HepG2 (cell line): ENCODE results near the gene EMC9. TPM values are rescaled to one million over a fixed set of nuclear protein-coding genes. Genes with fewer than 3 reads are reported as not detected.

Source experiments
- CCDC6 ChIP-seq: sonication (generic); formaldehyde crosslinking; IDR thresholded peaks from 2 replicates; pipeline ENCODE4 v1.8.1; 2022; ENCODE audit warnings: mild to moderate bottlenecking, missing genetic modification reagents, moderate library complexity
- EED ChIP-seq: sonication (generic); formaldehyde crosslinking; IDR thresholded peaks from 2 replicates; pipeline ENCODE4 v1.5.0; 2020; ENCODE audit warnings: mild to moderate bottlenecking, missing genetic modification reagents
- MATR3 ChIP-seq: sonication (generic); formaldehyde crosslinking; IDR thresholded peaks from 2 replicates; pipeline ENCODE4 v1.4.0; 2020; ENCODE audit warnings: missing genetic modification reagents
- MED1 ChIP-seq: sonication (generic); formaldehyde crosslinking; IDR thresholded peaks from 2 replicates; pipeline ENCODE4 v1.4.0; 2020; ENCODE audit warnings: missing genetic modification reagents
- NFKBIZ ChIP-seq: IDR thresholded peaks from 2 replicates; pipeline ENCODE4 v1.6.1; 2018; ENCODE audit warnings: missing genetic modification reagents, missing compliant biosample characterization
- ONECUT2 ChIP-seq: sonication (generic); formaldehyde crosslinking; IDR thresholded peaks from 2 replicates; pipeline ENCODE4 v1.4.0; 2020; ENCODE audit warnings: missing genetic modification reagents
- PITX1 ChIP-seq: sonication (generic); formaldehyde crosslinking; IDR thresholded peaks from 2 replicates; pipeline ENCODE4 v1.5.1; 2020; ENCODE audit warnings: mild to moderate bottlenecking, missing genetic modification reagents
- RNF2 ChIP-seq: fragments of 450-650 bp; conservative IDR thresholded peaks from 2 replicates; pipeline ENCODE4 v1.6.1; 2016; ENCODE audit warnings: low read depth
- SIN3B ChIP-seq: fragments of 150-350 bp; IDR thresholded peaks from 2 replicates; pipeline ENCODE4 v1.6.1; 2014; ENCODE audit warnings: low read length
- ZFP82 ChIP-seq: sonication (generic); formaldehyde crosslinking; IDR thresholded peaks from 2 replicates; pipeline ENCODE4 v1.5.1; 2020; ENCODE audit warnings: mild to moderate bottlenecking, missing genetic modification reagents, borderline replicate concordance
- ZFY ChIP-seq: sonication (generic); formaldehyde crosslinking; IDR thresholded peaks from 2 replicates; pipeline ENCODE4 v1.4.0; 2020; ENCODE audit warnings: missing genetic modification reagents
- polyA plus RNA-seq, 8 experiments: library from polyadenylated mRNA; depleted of rRNA in 3 of 8; stranded (reverse) in 7 of 8; unstranded in 1 of 8; fragments of >200 nt; fragmentation: Illumina TruSeq in 4 of 8; extraction: Trizol in 4 of 8; gene quantifications; 2 replicates each; pipeline versions ENCODE4 v1.2.1 to v1.2.3, GENCODE V29; 2011 to 2016; ENCODE audit warnings: low read depth in 4 of 8, missing spikeins in 1 of 8, mixed read lengths in 1 of 8; ENCODE audit not compliant: insufficient read depth in 1 of 8
- total RNA-seq, 5 experiments: library from RNA; depleted of rRNA; stranded (reverse); fragments of >200 nt; fragmentation: Illumina TruSeq; extraction: Trizol; gene quantifications; 2 replicates each; pipeline ENCODE4 v1.2.3, GENCODE V29; 2016; ENCODE audit warnings: low read depth in 1 of 5
- TF ChIP-seq, protein P1 (sequence below): IDR thresholded peaks from 2 replicates; pipeline ENCODE4 v1.6.1; 2016; ENCODE audit warnings: control low read depth
- TF ChIP-seq, protein P2 (sequence below): sonication (generic); formaldehyde crosslinking; IDR thresholded peaks from 2 replicates; pipeline ENCODE4 v1.4.0; 2020; ENCODE audit warnings: mild to moderate bottlenecking, missing genetic modification reagents, borderline replicate concordance
- TF ChIP-seq, protein P3 (sequence below): sonication (generic); formaldehyde crosslinking; IDR thresholded peaks from 2 replicates; pipeline ENCODE4 v1.4.0; 2020; ENCODE audit warnings: missing genetic modification reagents
- TF ChIP-seq, protein P4 (sequence below): IDR thresholded peaks from 2 replicates; pipeline ENCODE4 v1.6.1; 2012; ENCODE audit warnings: low read depth, low read length, improper control_type of control experiment
- TF ChIP-seq, protein P5 (sequence below): sonication (generic); formaldehyde crosslinking; IDR thresholded peaks from 2 replicates; pipeline ENCODE4 v1.9.0; 2021; ENCODE audit warnings: missing genetic modification reagents, borderline replicate concordance
- TF ChIP-seq, protein P6 (sequence below): sonication (generic); formaldehyde crosslinking; IDR thresholded peaks from 2 replicates; pipeline ENCODE4 v1.5.1; 2020; ENCODE audit warnings: missing genetic modification reagents, mild to moderate bottlenecking, borderline replicate concordance
- TF ChIP-seq, protein P7 (sequence below): sonication (generic); formaldehyde crosslinking; IDR thresholded peaks from 2 replicates; pipeline ENCODE4 v1.4.0; 2020; ENCODE audit warnings: missing genetic modification reagents

The EMC9 gene
- total and polyA plus RNA-seq, 2 of the 13 experiments (the other 11 are each of a cell fraction or from before 2014, with no cell fraction given): 60.5 to 78.7 TPM

DNA sequence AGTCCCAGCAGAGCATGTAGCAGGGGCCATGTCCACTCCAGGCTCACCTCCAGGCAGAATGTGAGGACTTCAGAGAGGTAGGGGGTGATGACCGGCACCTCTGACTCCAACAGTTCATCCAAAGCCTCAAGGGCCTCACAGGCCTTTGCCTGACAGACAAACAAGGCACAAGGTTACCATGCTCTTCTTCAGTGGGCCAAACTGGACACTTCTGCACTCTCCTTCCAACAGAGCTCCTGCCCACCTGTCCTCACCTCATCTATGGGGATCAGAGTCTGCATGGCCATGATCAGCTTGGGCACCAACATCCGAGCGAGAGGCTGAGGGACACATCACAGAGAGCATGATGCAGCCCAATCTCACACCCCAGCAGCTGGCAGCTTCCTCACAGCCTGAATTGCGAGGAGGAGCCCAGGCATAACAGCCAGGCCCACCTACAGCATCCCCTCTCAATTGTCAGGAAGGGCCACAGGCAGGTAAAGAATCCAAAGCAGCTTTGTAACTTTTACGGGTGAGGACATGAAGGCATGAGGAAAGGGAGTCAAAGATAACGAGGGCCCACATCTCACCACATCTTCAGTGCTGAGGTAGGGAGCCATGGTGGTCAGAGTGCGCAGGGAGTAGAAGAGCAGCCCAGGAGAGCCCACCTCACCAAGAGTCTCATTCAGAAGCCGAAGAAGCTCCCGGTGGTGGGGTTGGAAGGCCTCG is 45.6 kb upstream of the EMC9 start (continued):
- no peak for TF ChIP-seq CCDC6 (CRISPR knock-in tag)
- TF ChIP-seq, protein P1, sequence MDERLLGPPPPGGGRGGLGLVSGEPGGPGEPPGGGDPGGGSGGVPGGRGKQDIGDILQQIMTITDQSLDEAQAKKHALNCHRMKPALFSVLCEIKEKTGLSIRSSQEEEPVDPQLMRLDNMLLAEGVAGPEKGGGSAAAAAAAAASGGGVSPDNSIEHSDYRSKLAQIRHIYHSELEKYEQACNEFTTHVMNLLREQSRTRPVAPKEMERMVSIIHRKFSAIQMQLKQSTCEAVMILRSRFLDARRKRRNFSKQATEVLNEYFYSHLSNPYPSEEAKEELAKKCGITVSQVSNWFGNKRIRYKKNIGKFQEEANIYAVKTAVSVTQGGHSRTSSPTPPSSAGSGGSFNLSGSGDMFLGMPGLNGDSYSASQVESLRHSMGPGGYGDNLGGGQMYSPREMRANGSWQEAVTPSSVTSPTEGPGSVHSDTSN (CRISPR knock-in tag): no peak
- TF ChIP-seq, protein P2, sequence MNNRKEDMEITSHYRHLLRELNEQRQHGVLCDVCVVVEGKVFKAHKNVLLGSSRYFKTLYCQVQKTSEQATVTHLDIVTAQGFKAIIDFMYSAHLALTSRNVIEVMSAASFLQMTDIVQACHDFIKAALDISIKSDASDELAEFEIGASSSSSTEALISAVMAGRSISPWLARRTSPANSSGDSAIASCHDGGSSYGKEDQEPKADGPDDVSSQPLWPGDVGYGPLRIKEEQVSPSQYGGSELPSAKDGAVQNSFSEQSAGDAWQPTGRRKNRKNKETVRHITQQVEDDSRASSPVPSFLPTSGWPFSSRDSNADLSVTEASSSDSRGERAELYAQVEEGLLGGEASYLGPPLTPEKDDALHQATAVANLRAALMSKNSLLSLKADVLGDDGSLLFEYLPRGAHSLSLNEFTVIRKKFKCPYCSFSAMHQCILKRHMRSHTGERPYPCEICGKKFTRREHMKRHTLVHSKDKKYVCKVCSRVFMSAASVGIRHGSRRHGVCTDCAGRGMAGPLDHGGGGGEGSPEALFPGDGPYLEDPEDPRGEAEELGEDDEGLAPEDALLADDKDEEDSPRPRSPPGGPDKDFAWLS (CRISPR knock-in tag): no peak
- no peak for TF ChIP-seq ZFY (CRISPR knock-in tag)
- TF ChIP-seq, protein P3, sequence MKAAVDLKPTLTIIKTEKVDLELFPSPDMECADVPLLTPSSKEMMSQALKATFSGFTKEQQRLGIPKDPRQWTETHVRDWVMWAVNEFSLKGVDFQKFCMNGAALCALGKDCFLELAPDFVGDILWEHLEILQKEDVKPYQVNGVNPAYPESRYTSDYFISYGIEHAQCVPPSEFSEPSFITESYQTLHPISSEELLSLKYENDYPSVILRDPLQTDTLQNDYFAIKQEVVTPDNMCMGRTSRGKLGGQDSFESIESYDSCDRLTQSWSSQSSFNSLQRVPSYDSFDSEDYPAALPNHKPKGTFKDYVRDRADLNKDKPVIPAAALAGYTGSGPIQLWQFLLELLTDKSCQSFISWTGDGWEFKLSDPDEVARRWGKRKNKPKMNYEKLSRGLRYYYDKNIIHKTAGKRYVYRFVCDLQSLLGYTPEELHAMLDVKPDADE (CRISPR knock-in tag): no peak
- TF ChIP-seq, protein P4, sequence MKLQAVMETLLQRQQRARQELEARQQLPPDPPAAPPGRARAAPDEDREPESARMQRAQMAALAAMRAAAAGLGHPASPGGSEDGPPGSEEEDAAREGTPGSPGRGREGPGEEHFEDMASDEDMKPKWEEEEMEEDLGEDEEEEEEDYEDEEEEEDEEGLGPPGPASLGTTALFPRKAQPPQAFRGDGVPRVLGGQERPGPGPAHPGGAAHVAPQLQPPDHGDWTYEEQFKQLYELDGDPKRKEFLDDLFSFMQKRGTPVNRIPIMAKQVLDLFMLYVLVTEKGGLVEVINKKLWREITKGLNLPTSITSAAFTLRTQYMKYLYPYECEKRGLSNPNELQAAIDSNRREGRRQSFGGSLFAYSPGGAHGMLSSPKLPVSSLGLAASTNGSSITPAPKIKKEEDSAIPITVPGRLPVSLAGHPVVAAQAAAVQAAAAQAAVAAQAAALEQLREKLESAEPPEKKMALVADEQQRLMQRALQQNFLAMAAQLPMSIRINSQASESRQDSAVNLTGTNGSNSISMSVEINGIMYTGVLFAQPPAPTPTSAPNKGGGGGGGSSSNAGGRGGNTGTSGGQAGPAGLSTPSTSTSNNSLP: no peak
- no peak for TF ChIP-seq RNF2
- TF ChIP-seq, protein P5, sequence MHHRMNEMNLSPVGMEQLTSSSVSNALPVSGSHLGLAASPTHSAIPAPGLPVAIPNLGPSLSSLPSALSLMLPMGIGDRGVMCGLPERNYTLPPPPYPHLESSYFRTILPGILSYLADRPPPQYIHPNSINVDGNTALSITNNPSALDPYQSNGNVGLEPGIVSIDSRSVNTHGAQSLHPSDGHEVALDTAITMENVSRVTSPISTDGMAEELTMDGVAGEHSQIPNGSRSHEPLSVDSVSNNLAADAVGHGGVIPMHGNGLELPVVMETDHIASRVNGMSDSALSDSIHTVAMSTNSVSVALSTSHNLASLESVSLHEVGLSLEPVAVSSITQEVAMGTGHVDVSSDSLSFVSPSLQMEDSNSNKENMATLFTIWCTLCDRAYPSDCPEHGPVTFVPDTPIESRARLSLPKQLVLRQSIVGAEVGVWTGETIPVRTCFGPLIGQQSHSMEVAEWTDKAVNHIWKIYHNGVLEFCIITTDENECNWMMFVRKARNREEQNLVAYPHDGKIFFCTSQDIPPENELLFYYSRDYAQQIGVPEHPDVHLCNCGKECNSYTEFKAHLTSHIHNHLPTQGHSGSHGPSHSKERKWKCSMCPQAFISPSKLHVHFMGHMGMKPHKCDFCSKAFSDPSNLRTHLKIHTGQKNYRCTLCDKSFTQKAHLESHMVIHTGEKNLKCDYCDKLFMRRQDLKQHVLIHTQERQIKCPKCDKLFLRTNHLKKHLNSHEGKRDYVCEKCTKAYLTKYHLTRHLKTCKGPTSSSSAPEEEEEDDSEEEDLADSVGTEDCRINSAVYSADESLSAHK (CRISPR knock-in tag): no peak
- TF ChIP-seq MATR3: no peak
- TF ChIP-seq, protein P6, sequence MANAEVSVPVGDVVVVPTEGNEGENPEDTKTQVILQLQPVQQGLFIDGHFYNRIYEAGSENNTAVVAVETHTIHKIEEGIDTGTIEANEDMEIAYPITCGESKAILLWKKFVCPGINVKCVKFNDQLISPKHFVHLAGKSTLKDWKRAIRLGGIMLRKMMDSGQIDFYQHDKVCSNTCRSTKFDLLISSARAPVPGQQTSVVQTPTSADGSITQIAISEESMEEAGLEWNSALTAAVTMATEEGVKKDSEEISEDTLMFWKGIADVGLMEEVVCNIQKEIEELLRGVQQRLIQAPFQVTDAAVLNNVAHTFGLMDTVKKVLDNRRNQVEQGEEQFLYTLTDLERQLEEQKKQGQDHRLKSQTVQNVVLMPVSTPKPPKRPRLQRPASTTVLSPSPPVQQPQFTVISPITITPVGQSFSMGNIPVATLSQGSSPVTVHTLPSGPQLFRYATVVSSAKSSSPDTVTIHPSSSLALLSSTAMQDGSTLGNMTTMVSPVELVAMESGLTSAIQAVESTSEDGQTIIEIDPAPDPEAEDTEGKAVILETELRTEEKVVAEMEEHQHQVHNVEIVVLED (CRISPR knock-in tag): no peak
- no peak for TF ChIP-seq SIN3B
- TF ChIP-seq MED1 (CRISPR knock-in tag): no peak
- TF ChIP-seq, protein P7, sequence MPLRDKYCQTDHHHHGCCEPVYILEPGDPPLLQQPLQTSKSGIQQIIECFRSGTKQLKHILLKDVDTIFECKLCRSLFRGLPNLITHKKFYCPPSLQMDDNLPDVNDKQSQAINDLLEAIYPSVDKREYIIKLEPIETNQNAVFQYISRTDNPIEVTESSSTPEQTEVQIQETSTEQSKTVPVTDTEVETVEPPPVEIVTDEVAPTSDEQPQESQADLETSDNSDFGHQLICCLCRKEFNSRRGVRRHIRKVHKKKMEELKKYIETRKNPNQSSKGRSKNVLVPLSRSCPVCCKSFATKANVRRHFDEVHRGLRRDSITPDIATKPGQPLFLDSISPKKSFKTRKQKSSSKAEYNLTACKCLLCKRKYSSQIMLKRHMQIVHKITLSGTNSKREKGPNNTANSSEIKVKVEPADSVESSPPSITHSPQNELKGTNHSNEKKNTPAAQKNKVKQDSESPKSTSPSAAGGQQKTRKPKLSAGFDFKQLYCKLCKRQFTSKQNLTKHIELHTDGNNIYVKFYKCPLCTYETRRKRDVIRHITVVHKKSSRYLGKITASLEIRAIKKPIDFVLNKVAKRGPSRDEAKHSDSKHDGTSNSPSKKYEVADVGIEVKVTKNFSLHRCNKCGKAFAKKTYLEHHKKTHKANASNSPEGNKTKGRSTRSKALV: no peak
- TF ChIP-seq ZFP82 (CRISPR knock-in tag): no peak
- no peak for TF ChIP-seq PITX1 (CRISPR knock-in tag)
- TF ChIP-seq ONECUT2: no peak
- TF ChIP-seq NFKBIZ (CRISPR knock-in tag): no peak
- no peak for TF ChIP-seq EED (CRISPR knock-in tag)
